Measurements from ENCODE around the gene ABI3. TPM values are rescaled to one million over a fixed set of nuclear protein-coding genes. Genes with fewer than 3 reads are reported as not detected.

The ABI3 gene
- total RNA-seq, 4 donors from 2014 or later: 0.60 to 7.6 (median 5.9) TPM

GRCh38 chr17:49255125-49255524, 44.6 kb downstream of the ABI3 start:
- Histone ChIP-seq H3K27me3 (no peaks in the 10 kb centered on the region), H3K9me3 (no peaks in the 10 kb centered on the region), H3K4me3 (no peak overlapping the region), H3K4me1 (peaks cover 0 to 4% (median 2%) of the 10 kb centered on the region in 4 donors), H3K27ac (no peak overlapping the region), H3K36me3 (no peaks in the 10 kb centered on the region)
- 55 to 75% methylated on average over 4 to 5 of the region's 5 CpGs for WGBS, 2 donors (ENCODE audit: low coverage in 1 of 2)
- DNase-seq: no peak
- in situ Hi-C loops (cut with MboI; ENCODE audit: low pct_ligation_motif_present in 1 of 4, low pct_unique_long_range_greater_than_20kb in 1 of 4, low sequenced_read_pairs in 3 of 4): no loop called here
- TF ChIP-seq CTCF (IDR thresholded peaks at IDR 0.05) (no peak), POLR2A (IDR thresholded peaks at IDR 0.05) (no peak), EP300 (IDR thresholded peaks at IDR 0.05; ENCODE audit: low read depth) (no peak), POLR2AphosphoS5 (IDR thresholded peaks at IDR 0.05) (no peak)
- intact Hi-C loops (cut with DNase I; ENCODE audit: low total_unique reads): no loop called here

GRCh38 chr17:49258394-49258793, 47.9 kb downstream of the ABI3 start:
- 80 to 81% methylated on average over 1 to 3 of the region's 3 CpGs for WGBS, 2 donors (ENCODE audit: low coverage in 1 of 2)
- no peak overlapping the region for H3K4me3 ChIP-seq
- no peaks in the 10 kb centered on the region for H3K9me3 ChIP-seq
- H3K27ac ChIP-seq: no peak overlapping the region
- TF ChIP-seq EP300 (IDR thresholded peaks at IDR 0.05; ENCODE audit: low read depth) (no peak), POLR2A (IDR thresholded peaks at IDR 0.05) (no peak), CTCF (IDR thresholded peaks at IDR 0.05) (no peak), POLR2AphosphoS5 (IDR thresholded peaks at IDR 0.05) (no peak)
- DNase-seq: no peak
- intact Hi-C loops (cut with DNase I; ENCODE audit: low total_unique reads): no loop called here
- peaks cover 0 to 9% (median 8%) of the 10 kb centered on the region in 4 donors for H3K4me1 ChIP-seq
- no peaks in the 10 kb centered on the region for H3K36me3 ChIP-seq
- in situ Hi-C loops (cut with MboI; ENCODE audit: low pct_ligation_motif_present in 1 of 4, low pct_unique_long_range_greater_than_20kb in 1 of 4, low sequenced_read_pairs in 3 of 4): no loop called here
- H3K27me3 ChIP-seq: no peaks in the 10 kb centered on the region

DNA sequence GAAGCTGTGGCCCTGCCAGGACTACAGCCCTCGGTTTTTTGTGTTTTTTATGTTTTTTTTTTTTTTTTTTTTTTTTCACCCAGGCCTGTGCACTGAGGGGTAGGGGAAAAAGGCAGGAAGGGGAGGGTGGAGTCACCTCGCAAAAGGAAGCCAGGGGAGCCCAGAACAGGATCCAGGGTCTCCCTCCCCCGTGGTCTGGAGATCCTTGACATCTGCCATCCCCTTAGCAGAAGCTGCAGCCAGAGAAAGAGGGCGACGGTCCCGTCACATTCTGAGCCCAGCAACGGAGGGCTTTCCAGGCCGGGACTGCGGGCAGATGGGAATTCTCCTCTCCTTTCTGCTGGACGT, 49.1 kb downstream of the ABI3 start:
- intact Hi-C loops (cut with DNase I; ENCODE audit: low total_unique reads) (no loop called here), in situ Hi-C loops (cut with MboI; ENCODE audit: low pct_ligation_motif_present in 1 of 4, low pct_unique_long_range_greater_than_20kb in 1 of 4, low sequenced_read_pairs in 3 of 4) (no loop called here)
- Histone ChIP-seq H3K27me3 (no peaks in the 10 kb centered on the region), H3K9me3 (no peaks in the 10 kb centered on the region), H3K36me3 (no peaks in the 10 kb centered on the region), H3K27ac (peak overlapping the region in 3 of 4 donors; percentile 44 to 57 (median 56)), H3K4me3 (peak overlapping the region; percentile 11 to 62 (median 53)), H3K4me1 (peaks cover 0 to 9% (median 8%) of the 10 kb centered on the region in 4 donors)
- WGBS, 2 donors (ENCODE audit: low coverage in 1 of 2): 14 to 40% methylated on average over 1 to 10 of the region's 10 CpGs
- no peak for TF ChIP-seq EP300 (IDR thresholded peaks at IDR 0.05; ENCODE audit: low read depth)
- TF ChIP-seq POLR2A (IDR thresholded peaks at IDR 0.05): no peak
- TF ChIP-seq CTCF (IDR thresholded peaks at IDR 0.05): no peak
- TF ChIP-seq POLR2AphosphoS5 (IDR thresholded peaks at IDR 0.05): no peak
- DNase-seq: no peak

DNA sequence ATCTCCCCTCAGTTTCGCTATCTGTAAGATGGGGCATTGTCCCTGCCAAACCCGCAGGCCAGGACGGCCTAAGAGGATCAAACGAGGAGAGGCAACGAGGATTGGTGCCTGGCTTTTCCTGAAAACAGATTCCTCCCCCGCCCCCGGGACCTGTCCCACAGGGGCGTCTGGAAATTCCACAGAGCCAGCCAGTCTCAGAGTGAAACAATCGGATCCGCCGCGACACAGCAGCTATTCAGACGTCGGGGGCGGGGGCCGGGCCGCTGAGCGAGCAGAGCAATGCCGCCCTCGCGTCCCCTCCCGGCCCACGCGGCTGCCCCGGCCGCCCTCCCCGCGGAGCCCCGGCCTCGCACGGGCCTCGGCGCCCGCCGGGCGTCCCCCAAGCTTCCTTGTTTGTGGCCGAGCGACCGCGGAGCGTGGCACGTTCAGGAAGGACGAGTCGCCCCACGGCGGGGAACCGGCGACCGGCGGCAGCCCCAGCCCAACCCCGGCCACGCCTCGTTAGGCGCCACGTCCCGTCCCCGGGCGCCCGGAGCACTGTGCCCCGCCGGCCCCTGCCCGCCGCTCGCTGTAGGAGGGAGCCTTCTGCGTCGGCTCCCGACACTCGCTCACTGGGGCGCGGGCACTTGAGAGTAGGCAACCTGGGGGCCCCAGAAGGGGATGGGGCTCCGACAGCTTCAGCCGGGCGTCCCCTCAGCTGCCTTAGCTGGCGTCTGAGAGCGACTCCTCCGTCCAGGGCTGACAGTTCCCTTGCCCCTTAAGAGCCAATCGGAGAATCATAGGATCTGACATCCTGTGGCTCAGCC, 49.7 kb downstream of the ABI3 start:
- Histone ChIP-seq H3K27ac (peak overlapping the region; percentile 17 to 57 (median 50)), H3K27me3 (no peaks in the 10 kb centered on the region), H3K36me3 (no peaks in the 10 kb centered on the region), H3K9me3 (no peaks in the 10 kb centered on the region), H3K4me3 (peak overlapping the region; percentile 42 to 62 (median 53)), H3K4me1 (peaks cover 0 to 9% (median 8%) of the 10 kb centered on the region in 4 donors)
- WGBS, 2 donors (ENCODE audit: low coverage in 1 of 2): 3% methylated on average over 24 of the region's 77 CpGs; no CpG with 5 or more reads in 1 of the 2 donors
- in situ Hi-C loops (cut with MboI; ENCODE audit: low pct_ligation_motif_present in 1 of 4, low pct_unique_long_range_greater_than_20kb in 1 of 4, low sequenced_read_pairs in 3 of 4): no loop called here
- intact Hi-C loops (cut with DNase I; ENCODE audit: low total_unique reads): no loop called here
- TF ChIP-seq CTCF (IDR thresholded peaks at IDR 0.05) (no peak), EP300 (IDR thresholded peaks at IDR 0.05; ENCODE audit: low read depth) (no peak), POLR2A (IDR thresholded peaks at IDR 0.05) (no peak), POLR2AphosphoS5 (IDR thresholded peaks at IDR 0.05) (peak in 1 of 3 donors; percentile 5)
- DNase-seq: peak; percentile 52

All from transverse colon (tissue), 4 donors.